Activated naive CD8-positive, alpha-beta T cell treated with anti-CD3 and anti-CD28 coated beads, Interleukin-2, amount 50 U/mL, for 24 hours (primary cell): Measurements from ENCODE around the gene AKR1D1.
"Not testable (repeated sequence)": the region's sequence is repeated elsewhere in the genome, so short reads cannot be mapped to it uniquely, and the experiment has no call there.

ENCODE experiments used
- ATAC-seq: fragments of 150-1000 bp; cut with Tn5 transposase; one replicate; pipeline ENCODE4 v1.10.0; 2021
- DNase-seq: peaks from one replicate; pipeline ENCODE4 v3.0.0; 2021
- H3K27ac Mint-ChIP-seq: one replicate; pipeline ENCODE4 v1.8.0; 2021; ENCODE audit warnings: mild to moderate bottlenecking, mixed read lengths
- H3K27me3 Mint-ChIP-seq: one replicate; pipeline ENCODE4 v1.8.0; 2021; ENCODE audit warnings: mixed read lengths
- H3K36me3 Mint-ChIP-seq: one replicate; pipeline ENCODE4 v1.8.0; 2021; ENCODE audit warnings: low read depth, mixed read lengths
- H3K4me1 Mint-ChIP-seq: one replicate; pipeline ENCODE4 v1.8.0; 2021; ENCODE audit warnings: mixed read lengths
- H3K4me3 Mint-ChIP-seq: one replicate; pipeline ENCODE4 v1.8.0; 2021; ENCODE audit warnings: mild to moderate bottlenecking, moderate library complexity, mixed read lengths
- H3K9me3 Mint-ChIP-seq: one replicate; pipeline ENCODE4 v1.8.0; 2021; ENCODE audit warnings: mixed read lengths

Gene AKR1D1

DNA sequence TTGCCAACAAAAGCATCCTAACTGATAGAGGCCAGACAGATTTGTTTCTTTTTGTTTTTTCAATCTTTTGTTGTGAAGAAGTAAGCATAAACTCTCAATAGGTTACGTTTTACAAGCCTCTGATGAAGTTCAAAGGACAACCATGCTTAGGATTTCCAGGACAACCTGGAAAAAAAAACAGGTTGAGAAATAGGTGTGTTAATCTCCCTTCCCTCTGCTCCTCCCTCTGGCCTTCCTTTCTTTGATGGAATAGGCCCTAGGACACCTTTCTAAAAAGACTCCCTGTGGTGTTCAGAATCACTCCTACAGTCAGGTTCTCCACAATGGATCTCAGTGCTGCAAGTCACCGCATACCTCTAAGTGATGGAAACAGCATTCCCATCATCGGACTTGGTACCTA lies at the start of gene AKR1D1:
Gene AKR1D1 (plus strand): TSS at position 264 of the 400 bp plus-strand sequence. CDS start 60 bp downstream, at position 324.
- peaks cover 21% of the 10 kb centered on the region for H3K9me3 Mint-ChIP-seq
- no peak within 1 kb of the TSS for H3K27ac Mint-ChIP-seq
- peaks cover 3% of the 10 kb centered on the region for H3K27me3 Mint-ChIP-seq
- no peaks in the 10 kb centered on the region for H3K36me3 Mint-ChIP-seq
- ATAC-seq (no peak), DNase-seq (no peak)
- H3K4me3 Mint-ChIP-seq, result no peak within 1 kb of the TSS
- peaks cover 4% of the 10 kb centered on the region for H3K4me1 Mint-ChIP-seq

DNA sequence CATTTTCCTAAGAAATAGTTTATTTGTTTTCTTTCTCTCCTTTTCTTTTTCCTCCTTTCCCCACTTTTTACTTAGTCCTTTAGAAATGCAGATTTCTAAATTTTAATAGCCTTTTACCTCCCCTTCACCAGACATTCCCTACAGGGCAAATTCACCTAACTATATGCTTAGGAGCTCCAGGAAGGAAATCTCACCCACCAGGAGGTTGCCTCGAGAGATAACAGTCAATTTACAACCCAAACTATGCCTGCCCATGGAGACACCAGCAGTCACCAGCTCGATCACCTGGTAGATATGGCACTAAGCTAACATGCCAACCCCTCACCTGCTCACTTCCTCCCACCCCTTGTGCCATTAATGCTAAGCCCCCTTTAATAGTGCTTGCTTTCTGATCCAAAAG lies 49.2 kb upstream of the AKR1D1 start:
- H3K9me3 Mint-ChIP-seq, result peaks cover 6% of the 10 kb centered on the region
- H3K4me3 Mint-ChIP-seq, result no peak overlapping the region
- no peak overlapping the region for H3K27ac Mint-ChIP-seq

DNA sequence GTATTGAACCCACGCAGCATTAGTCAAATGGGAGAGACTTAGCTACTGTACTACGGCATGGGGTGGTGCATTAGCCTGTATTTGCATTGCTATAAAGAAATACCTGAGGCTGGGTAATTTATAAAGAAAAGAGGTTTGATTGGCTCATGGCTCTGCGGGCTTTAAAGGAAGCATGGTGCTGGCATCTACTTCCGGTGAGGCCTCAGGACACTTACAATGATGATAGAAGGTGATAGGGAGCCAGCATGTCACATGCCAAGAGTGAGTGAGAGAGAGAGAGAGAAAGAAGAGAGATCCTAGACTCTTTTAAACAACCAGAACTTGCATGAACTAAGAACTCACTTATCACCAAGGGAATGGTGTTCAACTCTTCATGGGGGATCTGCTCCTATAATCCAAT lies 47.1 kb upstream of the AKR1D1 start:
- Mint-ChIP-seq H3K36me3 (no peaks in the 10 kb centered on the region), H3K4me1 (peaks cover 7% of the 10 kb centered on the region), H3K9me3 (peaks cover 6% of the 10 kb centered on the region), H3K27me3 (peaks cover 4% of the 10 kb centered on the region), H3K4me3 (no peak overlapping the region), H3K27ac (no peak overlapping the region)
- no peak for ATAC-seq
- DNase-seq, result no peak

More for the DNA sequence above, 49.2 kb upstream of the AKR1D1 start:
- no peak for ATAC-seq
- H3K36me3 Mint-ChIP-seq, result no peaks in the 10 kb centered on the region
- peaks cover 4% of the 10 kb centered on the region for H3K27me3 Mint-ChIP-seq
- no peak for DNase-seq
- peaks cover 10% of the 10 kb centered on the region for H3K4me1 Mint-ChIP-seq

- Mint-ChIP-seq H3K9me3 (peaks cover 5% of the 10 kb centered on the region), H3K27me3 (peaks cover 4% of the 10 kb centered on the region), H3K36me3 (peaks cover 1% of the 10 kb centered on the region), H3K4me1 (peaks cover 6% of the 10 kb centered on the region), H3K27ac (no peak overlapping the region), H3K4me3 (no peak overlapping the region)
- ATAC-seq (no peak), DNase-seq (no peak)
Observed at GRCh38 chr7:138029941-138030340, 46.3 kb upstream of the AKR1D1 start.

GRCh38 chr7:138030679-138031351 lies 45.4 kb upstream of the AKR1D1 start:
- peaks cover 4% of the 10 kb centered on the region for H3K27me3 Mint-ChIP-seq
- no peak overlapping the region for H3K27ac Mint-ChIP-seq
- ATAC-seq (no peak), DNase-seq (no peak)
- peaks cover 6% of the 10 kb centered on the region for H3K4me1 Mint-ChIP-seq
- no peak overlapping the region for H3K4me3 Mint-ChIP-seq
- peaks cover 3% of the 10 kb centered on the region for H3K36me3 Mint-ChIP-seq
- H3K9me3 Mint-ChIP-seq, result no peaks in the 10 kb centered on the region

DNA sequence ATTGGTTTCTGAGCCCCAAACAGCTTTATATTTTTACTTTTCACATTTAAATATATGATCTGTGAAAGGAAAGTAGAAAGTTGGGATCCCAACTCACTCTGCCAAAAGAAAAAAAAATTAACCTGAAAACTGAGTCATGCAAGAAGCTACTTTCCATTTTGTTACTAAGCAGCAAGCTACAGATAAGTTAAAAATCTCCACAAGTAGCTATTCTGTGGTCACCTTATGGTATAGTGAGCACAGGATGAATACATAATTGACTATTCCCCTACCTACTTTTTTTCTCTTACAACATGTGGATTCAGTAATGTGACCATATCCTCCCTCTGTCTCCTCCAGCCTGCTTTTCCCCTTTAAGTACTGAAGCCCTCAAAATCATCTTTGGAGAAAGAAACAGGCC lies 44.1 kb upstream of the AKR1D1 start:
- Mint-ChIP-seq H3K27me3 (peaks cover 8% of the 10 kb centered on the region), H3K36me3 (peaks cover 7% of the 10 kb centered on the region), H3K27ac (no peak overlapping the region), H3K4me1 (peaks cover 4% of the 10 kb centered on the region), H3K9me3 (peaks cover 6% of the 10 kb centered on the region), H3K4me3 (no peak overlapping the region)
- DNase-seq (no peak), ATAC-seq (no peak)

- peaks cover 8% of the 10 kb centered on the region for H3K27me3 Mint-ChIP-seq
- no peak for DNase-seq
- H3K27ac Mint-ChIP-seq, result no peak overlapping the region
- no peak overlapping the region for H3K4me3 Mint-ChIP-seq
- H3K4me1 Mint-ChIP-seq, result peaks cover 4% of the 10 kb centered on the region
- H3K9me3 Mint-ChIP-seq, result peaks cover 6% of the 10 kb centered on the region
- no peak for ATAC-seq
- H3K36me3 Mint-ChIP-seq, result peaks cover 7% of the 10 kb centered on the region
Observed at GRCh38 chr7:138032770-138033169, 43.5 kb upstream of the AKR1D1 start.

DNA sequence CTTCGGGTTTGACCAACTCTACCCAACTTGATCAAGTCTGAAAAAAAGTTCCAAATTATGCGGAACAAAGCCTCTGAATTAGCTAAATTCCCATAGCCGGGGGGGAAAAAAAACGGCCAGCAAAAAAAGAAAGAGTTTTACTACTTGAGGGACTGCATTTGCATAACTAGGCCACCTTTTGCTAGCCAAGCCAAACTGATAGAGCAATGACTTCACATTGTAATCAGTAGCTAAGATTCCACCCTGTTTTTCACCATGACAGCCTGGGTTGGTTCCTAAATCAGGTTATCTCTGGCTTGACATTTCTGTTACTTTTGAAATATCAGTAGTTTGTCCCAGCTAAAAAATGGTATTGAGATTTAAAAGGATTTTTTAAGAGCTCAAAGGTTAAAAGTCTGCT lies 43.0 kb upstream of the AKR1D1 start:
- DNase-seq (no peak), ATAC-seq (no peak)
- Mint-ChIP-seq H3K27me3 (peaks cover 8% of the 10 kb centered on the region), H3K27ac (no peak overlapping the region), H3K9me3 (peaks cover 6% of the 10 kb centered on the region), H3K4me1 (peaks cover 4% of the 10 kb centered on the region), H3K36me3 (peaks cover 7% of the 10 kb centered on the region), H3K4me3 (no peak overlapping the region)

GRCh38 chr7:138036135-138036534 lies 40.1 kb upstream of the AKR1D1 start:
- no peak overlapping the region for H3K4me3 Mint-ChIP-seq
- no peak overlapping the region for H3K27ac Mint-ChIP-seq
- peaks cover 7% of the 10 kb centered on the region for H3K36me3 Mint-ChIP-seq
- ATAC-seq (no peak), DNase-seq (no peak)
- H3K27me3 Mint-ChIP-seq, result peaks cover 13% of the 10 kb centered on the region
- peaks cover 8% of the 10 kb centered on the region for H3K9me3 Mint-ChIP-seq
- H3K4me1 Mint-ChIP-seq, result peaks cover 3% of the 10 kb centered on the region

DNA sequence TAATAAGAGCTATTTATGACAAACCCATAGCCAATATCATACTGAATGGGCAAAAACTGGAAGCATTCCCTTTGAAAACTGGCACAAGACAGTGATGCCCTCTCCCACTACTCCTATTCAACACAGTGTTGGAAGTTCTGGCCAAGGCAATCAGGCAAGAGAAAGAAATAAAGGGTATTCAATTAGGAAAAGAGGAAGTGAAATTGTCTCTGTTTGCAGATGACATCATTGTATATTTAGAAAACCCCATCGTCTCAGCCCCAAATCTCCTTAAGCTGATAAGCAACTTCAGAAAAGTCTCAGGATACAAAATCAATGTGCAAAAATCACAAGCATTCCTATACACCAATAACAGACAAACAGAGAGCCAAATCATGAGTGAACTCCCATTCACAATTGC lies 36.2 kb upstream of the AKR1D1 start:
- not testable (repeated sequence) for H3K4me1 Mint-ChIP-seq, H3K27ac Mint-ChIP-seq, ATAC-seq, H3K36me3 Mint-ChIP-seq, DNase-seq, H3K4me3 Mint-ChIP-seq
- Mint-ChIP-seq H3K9me3 (peaks cover 10% of the 10 kb centered on the region), H3K27me3 (peaks cover 13% of the 10 kb centered on the region)

DNA sequence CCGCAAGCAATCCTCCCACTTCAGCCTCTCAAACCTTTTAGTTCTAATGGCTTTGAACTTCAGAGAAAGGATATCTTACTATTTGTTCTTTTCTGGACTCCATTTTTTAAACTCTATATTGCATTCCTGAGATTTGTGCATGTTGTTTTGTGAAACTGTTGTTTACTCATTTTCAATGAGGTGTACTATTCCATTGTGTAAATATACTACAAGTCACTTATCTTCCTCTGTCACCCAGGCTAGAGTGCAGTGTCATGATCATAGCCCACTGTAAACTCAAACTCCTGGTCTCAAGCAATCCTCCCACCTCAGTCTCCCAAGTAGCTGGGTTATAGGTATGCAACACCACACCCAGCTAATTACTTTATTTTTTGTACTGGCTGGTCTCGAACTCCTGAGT lies 31.4 kb upstream of the AKR1D1 start:
- ATAC-seq, result no peak
- H3K27ac Mint-ChIP-seq, result no peak overlapping the region

DNA sequence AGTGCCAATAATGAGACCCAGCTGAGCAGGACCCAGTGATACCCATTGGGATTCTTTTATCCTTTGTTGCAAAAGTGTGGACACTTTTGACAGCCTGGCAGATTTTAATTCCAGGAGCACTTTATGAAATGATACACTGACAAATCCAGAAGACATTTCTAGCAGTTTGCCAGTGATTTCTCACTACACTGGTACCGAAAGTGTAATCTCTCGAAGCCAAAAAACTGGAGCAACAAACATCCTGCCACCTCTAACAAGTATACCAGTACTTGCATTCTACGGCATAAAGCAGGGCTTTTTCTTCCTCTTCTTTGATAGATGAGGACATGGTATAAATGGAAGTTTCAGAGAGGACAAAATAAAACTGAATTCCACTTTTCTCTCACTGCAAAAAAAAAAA lies 28.4 kb upstream of the AKR1D1 start:
- Mint-ChIP-seq H3K36me3 (no peaks in the 10 kb centered on the region), H3K27me3 (peaks cover 16% of the 10 kb centered on the region), H3K9me3 (peaks cover 7% of the 10 kb centered on the region), H3K4me1 (no peaks in the 10 kb centered on the region), H3K27ac (no peak overlapping the region), H3K4me3 (no peak overlapping the region)
- no peak for ATAC-seq
- no peak for DNase-seq

More for the DNA sequence above, 31.4 kb upstream of the AKR1D1 start:
- H3K27me3 Mint-ChIP-seq, result peaks cover 15% of the 10 kb centered on the region
- no peaks in the 10 kb centered on the region for H3K36me3 Mint-ChIP-seq
- H3K4me3 Mint-ChIP-seq, result no peak overlapping the region
- no peak for DNase-seq
- H3K9me3 Mint-ChIP-seq, result peaks cover 4% of the 10 kb centered on the region
- H3K4me1 Mint-ChIP-seq, result peaks cover 3% of the 10 kb centered on the region

GRCh38 chr7:138049505-138050116 lies 26.6 kb upstream of the AKR1D1 start:
- Mint-ChIP-seq H3K9me3 (peaks cover 7% of the 10 kb centered on the region), H3K27ac (no peak overlapping the region), H3K36me3 (no peaks in the 10 kb centered on the region), H3K4me3 (no peak overlapping the region), H3K27me3 (peaks cover 16% of the 10 kb centered on the region), H3K4me1 (no peaks in the 10 kb centered on the region)
- ATAC-seq (no peak), DNase-seq (no peak)

DNA sequence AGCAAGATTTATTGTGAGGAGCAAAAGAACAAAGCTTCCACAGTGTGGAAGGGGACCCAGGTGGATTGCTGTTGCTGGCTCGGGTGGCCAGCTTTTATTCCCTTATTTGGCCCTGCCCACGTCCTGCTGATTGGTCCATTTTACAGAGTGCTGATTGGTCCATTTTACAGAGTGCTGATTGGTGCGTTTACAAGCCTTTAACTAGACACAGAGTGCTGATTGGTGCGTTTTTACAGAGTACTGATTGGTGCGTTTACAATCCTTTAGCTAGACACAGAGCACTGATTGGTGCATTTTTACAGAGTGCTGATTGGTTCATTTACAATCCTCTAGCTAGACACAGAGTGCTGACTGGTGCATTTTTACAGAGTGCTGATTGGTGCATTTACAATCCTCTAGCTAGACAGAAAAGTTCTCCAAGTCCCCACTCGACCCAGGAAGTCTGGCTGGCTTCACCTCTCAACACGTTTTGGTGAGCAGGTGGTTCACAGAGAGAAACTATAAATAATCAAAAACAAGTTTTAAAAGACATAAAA lies 24.5 kb upstream of the AKR1D1 start:
- not testable (repeated sequence) for H3K36me3 Mint-ChIP-seq, H3K27ac Mint-ChIP-seq, H3K4me3 Mint-ChIP-seq, H3K4me1 Mint-ChIP-seq, DNase-seq, H3K9me3 Mint-ChIP-seq, ATAC-seq
- H3K27me3 Mint-ChIP-seq, result peaks cover 11% of the 10 kb centered on the region

- no peaks in the 10 kb centered on the region for H3K4me1 Mint-ChIP-seq
- H3K4me3 Mint-ChIP-seq, result no peak overlapping the region
- ATAC-seq (no peak), DNase-seq (no peak)
- peaks cover 7% of the 10 kb centered on the region for H3K9me3 Mint-ChIP-seq
- H3K27ac Mint-ChIP-seq, result no peak overlapping the region
- no peaks in the 10 kb centered on the region for H3K36me3 Mint-ChIP-seq
- peaks cover 9% of the 10 kb centered on the region for H3K27me3 Mint-ChIP-seq
Observed at GRCh38 chr7:138052696-138053095, 23.6 kb upstream of the AKR1D1 start.
